Measurements from ENCODE around the gene ACTN2.

DNA sequence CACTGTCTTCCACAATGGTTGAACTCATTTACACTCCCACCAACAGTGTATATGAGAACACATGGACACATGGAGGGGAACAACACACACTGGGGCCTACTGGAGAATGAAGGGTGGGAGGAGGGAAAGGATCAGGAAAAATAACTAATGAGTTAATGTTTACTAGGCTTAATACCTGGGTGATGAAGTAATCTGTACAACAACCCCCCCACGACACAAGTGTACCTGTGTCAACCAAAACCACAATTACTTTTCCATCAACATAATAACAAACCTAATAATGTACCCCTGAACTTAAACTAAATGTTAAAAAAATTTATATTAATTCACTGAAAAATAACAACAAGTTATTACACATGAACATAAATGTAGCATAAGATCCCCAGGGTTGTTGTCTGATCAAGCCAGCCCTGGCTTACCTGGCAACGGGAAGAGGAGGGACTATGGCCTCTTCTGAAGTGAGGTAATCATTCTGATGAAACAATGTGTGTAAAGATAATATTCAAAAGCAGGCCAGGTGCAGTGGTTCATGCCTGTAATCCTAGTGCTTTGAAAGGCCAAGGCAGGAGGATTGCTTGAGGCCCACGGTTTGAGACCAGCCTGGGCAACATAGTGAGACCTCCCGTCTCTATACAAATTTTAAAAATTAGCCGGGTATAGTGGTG, 41.2 kb upstream of the ACTN2 start:
- TF ChIP-seq, protein P1, sequence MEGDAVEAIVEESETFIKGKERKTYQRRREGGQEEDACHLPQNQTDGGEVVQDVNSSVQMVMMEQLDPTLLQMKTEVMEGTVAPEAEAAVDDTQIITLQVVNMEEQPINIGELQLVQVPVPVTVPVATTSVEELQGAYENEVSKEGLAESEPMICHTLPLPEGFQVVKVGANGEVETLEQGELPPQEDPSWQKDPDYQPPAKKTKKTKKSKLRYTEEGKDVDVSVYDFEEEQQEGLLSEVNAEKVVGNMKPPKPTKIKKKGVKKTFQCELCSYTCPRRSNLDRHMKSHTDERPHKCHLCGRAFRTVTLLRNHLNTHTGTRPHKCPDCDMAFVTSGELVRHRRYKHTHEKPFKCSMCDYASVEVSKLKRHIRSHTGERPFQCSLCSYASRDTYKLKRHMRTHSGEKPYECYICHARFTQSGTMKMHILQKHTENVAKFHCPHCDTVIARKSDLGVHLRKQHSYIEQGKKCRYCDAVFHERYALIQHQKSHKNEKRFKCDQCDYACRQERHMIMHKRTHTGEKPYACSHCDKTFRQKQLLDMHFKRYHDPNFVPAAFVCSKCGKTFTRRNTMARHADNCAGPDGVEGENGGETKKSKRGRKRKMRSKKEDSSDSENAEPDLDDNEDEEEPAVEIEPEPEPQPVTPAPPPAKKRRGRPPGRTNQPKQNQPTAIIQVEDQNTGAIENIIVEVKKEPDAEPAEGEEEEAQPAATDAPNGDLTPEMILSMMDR (IDR thresholded peaks at IDR 0.05; ENCODE audit: low read depth, low read length), result no peak
- TF ChIP-seq EZH2phosphoT487 (IDR thresholded peaks at IDR 0.05; ENCODE audit: low read depth), result no peak
